K562 (cell line): Measurements from ENCODE around the gene WASF1.

Source experiments
- BRD4 ChIP-seq: fragments of 200-600 bp; sonication (generic); IDR thresholded peaks from 2 replicates; pipeline ENCODE4 v1.6.1; 2017; ENCODE audit warnings: inconsistent platforms
- PCBP2 ChIP-seq: fragments of 200-400 bp; formaldehyde crosslinking; IDR thresholded peaks from 2 replicates; pipeline ENCODE4 v1.6.1; 2018; ENCODE audit warnings: low read length, low read depth, mild to moderate bottlenecking, moderate library complexity; ENCODE audit not compliant: poor library complexity, severe bottlenecking
- POLR2AphosphoS5 ChIP-seq: IDR thresholded peaks from 2 replicates; pipeline ENCODE4 v1.6.1; 2011; ENCODE audit warnings: mild to moderate bottlenecking, low read depth, low read length, moderate library complexity; ENCODE audit not compliant: control insufficient read depth, insufficient read depth
- ZNF146 ChIP-seq: IDR thresholded peaks from one replicate; pipeline ENCODE4 v1.6.1; 2018; ENCODE audit warnings: missing compliant biosample characterization; ENCODE audit not compliant: unreplicated experiment
- ZNF174 ChIP-seq: fragments of 250-450 bp; sonication (Bioruptor Pico); IDR thresholded peaks from 2 replicates; pipeline ENCODE4 v1.4.0; 2020; ENCODE audit warnings: mild to moderate bottlenecking
- TF ChIP-seq, protein P1 (sequence below): sonication (generic); formaldehyde crosslinking; IDR thresholded peaks from 2 replicates; pipeline ENCODE4 v1.8.1; 2023; ENCODE audit warnings: mild to moderate bottlenecking, missing genetic modification reagents
- TF ChIP-seq, protein P2 (sequence below), 3 experiments: IDR thresholded peaks in 2 of 3; conservative IDR thresholded peaks in 1 of 3; 2 replicates each; pipeline ENCODE4 v1.5.1; 2011 to 2012; ENCODE audit warnings: low read length in 3 of 3, mild to moderate bottlenecking in 3 of 3, control low read depth in 2 of 3, improper control_type of control experiment in 1 of 3, inconsistent platforms in 1 of 3, low read depth in 1 of 3, mixed read lengths in 1 of 3, moderate library complexity in 1 of 3; ENCODE audit not compliant: insufficient read depth in 2 of 3

DNA sequence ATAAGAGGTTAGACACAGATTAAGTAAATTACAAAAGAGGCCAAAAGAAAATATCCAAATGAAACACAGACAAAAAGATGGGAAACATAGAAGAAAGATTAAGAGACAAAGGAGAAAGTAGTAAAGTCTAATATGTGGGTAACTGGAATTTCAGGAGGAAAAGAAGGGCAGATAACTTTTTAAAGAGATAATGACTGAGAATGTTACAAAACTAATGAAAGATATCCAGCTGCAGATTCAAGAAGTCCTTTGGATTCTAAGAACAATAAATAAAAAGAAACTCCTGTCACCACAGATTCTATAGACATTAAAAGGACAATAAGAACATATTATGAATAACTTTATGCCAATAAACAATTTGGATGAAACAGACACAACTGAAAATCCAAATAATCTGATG lies 90.1 kb downstream of the WASF1 start:
- TF ChIP-seq ZNF174 (no peak), POLR2AphosphoS5 (no peak), ZNF146 (CRISPR knock-in tag) (no peak), BRD4 (no peak), PCBP2 (no peak)
- TF ChIP-seq, protein P1, sequence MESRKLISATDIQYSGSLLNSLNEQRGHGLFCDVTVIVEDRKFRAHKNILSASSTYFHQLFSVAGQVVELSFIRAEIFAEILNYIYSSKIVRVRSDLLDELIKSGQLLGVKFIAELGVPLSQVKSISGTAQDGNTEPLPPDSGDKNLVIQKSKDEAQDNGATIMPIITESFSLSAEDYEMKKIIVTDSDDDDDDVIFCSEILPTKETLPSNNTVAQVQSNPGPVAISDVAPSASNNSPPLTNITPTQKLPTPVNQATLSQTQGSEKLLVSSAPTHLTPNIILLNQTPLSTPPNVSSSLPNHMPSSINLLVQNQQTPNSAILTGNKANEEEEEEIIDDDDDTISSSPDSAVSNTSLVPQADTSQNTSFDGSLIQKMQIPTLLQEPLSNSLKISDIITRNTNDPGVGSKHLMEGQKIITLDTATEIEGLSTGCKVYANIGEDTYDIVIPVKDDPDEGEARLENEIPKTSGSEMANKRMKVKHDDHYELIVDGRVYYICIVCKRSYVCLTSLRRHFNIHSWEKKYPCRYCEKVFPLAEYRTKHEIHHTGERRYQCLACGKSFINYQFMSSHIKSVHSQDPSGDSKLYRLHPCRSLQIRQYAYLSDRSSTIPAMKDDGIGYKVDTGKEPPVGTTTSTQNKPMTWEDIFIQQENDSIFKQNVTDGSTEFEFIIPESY, result no peak
- TF ChIP-seq, protein P2, sequence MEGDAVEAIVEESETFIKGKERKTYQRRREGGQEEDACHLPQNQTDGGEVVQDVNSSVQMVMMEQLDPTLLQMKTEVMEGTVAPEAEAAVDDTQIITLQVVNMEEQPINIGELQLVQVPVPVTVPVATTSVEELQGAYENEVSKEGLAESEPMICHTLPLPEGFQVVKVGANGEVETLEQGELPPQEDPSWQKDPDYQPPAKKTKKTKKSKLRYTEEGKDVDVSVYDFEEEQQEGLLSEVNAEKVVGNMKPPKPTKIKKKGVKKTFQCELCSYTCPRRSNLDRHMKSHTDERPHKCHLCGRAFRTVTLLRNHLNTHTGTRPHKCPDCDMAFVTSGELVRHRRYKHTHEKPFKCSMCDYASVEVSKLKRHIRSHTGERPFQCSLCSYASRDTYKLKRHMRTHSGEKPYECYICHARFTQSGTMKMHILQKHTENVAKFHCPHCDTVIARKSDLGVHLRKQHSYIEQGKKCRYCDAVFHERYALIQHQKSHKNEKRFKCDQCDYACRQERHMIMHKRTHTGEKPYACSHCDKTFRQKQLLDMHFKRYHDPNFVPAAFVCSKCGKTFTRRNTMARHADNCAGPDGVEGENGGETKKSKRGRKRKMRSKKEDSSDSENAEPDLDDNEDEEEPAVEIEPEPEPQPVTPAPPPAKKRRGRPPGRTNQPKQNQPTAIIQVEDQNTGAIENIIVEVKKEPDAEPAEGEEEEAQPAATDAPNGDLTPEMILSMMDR (IDR thresholded peaks at IDR 0.05 in 2 of 3, conservative IDR thresholded peaks at IDR 0.05 in 1 of 3; ENCODE audit: insufficient read depth in 2 of 3, low read depth in 1 of 3, low read length in 3 of 3), result no peak
